ENCODE measurements around the gene SUMO1. TPM values are rescaled to one million over a fixed set of nuclear protein-coding genes. Genes with fewer than 3 reads are reported as not detected.

SUMO1 gene
- total RNA-seq, 2 experiments from 2014 or later, result 114 to 115 TPM

DNA sequence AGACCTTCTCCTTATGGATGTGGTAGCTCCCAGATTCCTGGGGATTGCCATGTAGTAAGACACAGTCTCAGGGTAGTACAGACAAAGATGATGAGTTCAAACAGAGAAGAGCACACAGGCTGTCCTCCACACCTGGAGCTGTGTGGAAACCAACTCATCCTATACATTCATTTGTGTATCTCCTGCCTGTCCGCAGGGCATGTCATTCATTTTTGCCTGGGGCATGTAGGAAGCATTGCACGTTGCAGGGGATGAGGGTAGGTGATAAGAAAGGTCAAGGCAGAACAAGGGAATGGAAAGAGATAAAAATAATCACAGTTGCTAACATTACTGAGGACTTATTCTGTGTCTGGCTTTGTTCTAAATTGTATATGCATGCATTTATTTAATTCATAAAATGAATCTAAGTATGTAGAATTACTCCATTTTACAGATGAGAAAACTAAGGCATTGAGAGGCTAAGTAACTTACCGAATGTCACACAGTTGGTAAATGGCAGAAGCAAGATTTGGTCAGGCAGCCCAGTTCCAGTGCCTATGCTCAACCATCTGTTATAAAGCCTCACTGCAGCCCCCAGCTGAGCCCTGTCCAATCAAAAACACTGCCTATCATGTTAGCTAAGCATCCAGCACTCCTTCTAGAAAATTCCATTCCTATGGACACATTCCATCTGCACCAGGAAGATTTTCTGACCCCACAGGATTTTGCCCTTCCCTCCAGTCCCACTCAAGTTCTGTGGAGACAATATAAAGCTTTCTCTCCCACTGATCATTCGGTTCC lies 81.0 kb downstream of the SUMO1 start:
- Mint-ChIP-seq H3K9me3 (no peaks in the 10 kb centered on the region), H3K4me3 (no peak overlapping the region), H3K4me1 (ENCODE audit: low read depth) (peaks cover 3% of the 10 kb centered on the region), H3K27me3 (peaks cover 13% of the 10 kb centered on the region), H3K36me3 (ENCODE audit: low read depth) (no peaks in the 10 kb centered on the region), H3K27ac (no peak overlapping the region)
- intact Hi-C loops (cut with micrococcal nuclease), result no loop called here
- DNase-seq (no peak), ATAC-seq (no peak)
- TF ChIP-seq, protein P1, sequence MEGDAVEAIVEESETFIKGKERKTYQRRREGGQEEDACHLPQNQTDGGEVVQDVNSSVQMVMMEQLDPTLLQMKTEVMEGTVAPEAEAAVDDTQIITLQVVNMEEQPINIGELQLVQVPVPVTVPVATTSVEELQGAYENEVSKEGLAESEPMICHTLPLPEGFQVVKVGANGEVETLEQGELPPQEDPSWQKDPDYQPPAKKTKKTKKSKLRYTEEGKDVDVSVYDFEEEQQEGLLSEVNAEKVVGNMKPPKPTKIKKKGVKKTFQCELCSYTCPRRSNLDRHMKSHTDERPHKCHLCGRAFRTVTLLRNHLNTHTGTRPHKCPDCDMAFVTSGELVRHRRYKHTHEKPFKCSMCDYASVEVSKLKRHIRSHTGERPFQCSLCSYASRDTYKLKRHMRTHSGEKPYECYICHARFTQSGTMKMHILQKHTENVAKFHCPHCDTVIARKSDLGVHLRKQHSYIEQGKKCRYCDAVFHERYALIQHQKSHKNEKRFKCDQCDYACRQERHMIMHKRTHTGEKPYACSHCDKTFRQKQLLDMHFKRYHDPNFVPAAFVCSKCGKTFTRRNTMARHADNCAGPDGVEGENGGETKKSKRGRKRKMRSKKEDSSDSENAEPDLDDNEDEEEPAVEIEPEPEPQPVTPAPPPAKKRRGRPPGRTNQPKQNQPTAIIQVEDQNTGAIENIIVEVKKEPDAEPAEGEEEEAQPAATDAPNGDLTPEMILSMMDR (IDR thresholded peaks at IDR 0.05), result no peak
- POLR2A ChIA-PET, result no interaction called here
- CTCF ChIA-PET, result no interaction called here

Other genes starting within 250 kb of the SUMO1 start
- under 1 TPM; 0.65 to 0.70 TPM for gene FZD7, start 204.7 kb downstream of the SUMO1 start, total RNA-seq
- gene KIAA2012, start 165.3 kb downstream of the SUMO1 start, total RNA-seq, result not detected
- 100 to 1,000 TPM; 161 to 170 TPM for gene NOP58, start 27.2 kb upstream of the SUMO1 start, total RNA-seq
- 1 to 10 TPM; 7.1 to 7.7 TPM for gene BMPR2, start 137.7 kb upstream of the SUMO1 start, total RNA-seq